Measurements from ENCODE around the gene KCNJ6. TPM values are rescaled to one million over a fixed set of nuclear protein-coding genes. Genes with fewer than 3 reads are reported as not detected.

Gene KCNJ6
- total RNA-seq, 2 donors from 2014 or later = not detected

- peaks cover 0 to 9% of the 10 kb centered on the region in 2 donors for H3K27me3 Mint-ChIP-seq
- no peaks in the 10 kb centered on the region for H3K9me3 Mint-ChIP-seq
- peaks cover 18 to 23% of the 10 kb centered on the region in 2 donors for H3K4me1 Mint-ChIP-seq (ENCODE audit: low read depth in 2 of 2)
- H3K4me3 Mint-ChIP-seq = no peak overlapping the region
- H3K36me3 Mint-ChIP-seq = no peaks in the 10 kb centered on the region
- ATAC-seq (no peak), DNase-seq (ENCODE audit: low spot score) (no peak)
- no peak overlapping the region for H3K27ac Mint-ChIP-seq
Observed at GRCh38 chr21:37561506-37561905, 354.8 kb downstream of the KCNJ6 start.

- H3K27ac Mint-ChIP-seq = no peak overlapping the region
Observed at GRCh38 chr21:37560385-37560784, 355.9 kb downstream of the KCNJ6 start.

GRCh38 chr21:37558676-37559211 is 357.5 kb downstream of the KCNJ6 start:
- no peaks in the 10 kb centered on the region for H3K9me3 Mint-ChIP-seq
- ATAC-seq (no peak), DNase-seq (ENCODE audit: low spot score) (no peak)
- no peaks in the 10 kb centered on the region for H3K36me3 Mint-ChIP-seq
- peaks cover 0 to 3% of the 10 kb centered on the region in 2 donors for H3K4me1 Mint-ChIP-seq (ENCODE audit: low read depth in 2 of 2)
- peaks cover 4 to 24% of the 10 kb centered on the region in 2 donors for H3K27me3 Mint-ChIP-seq
- H3K4me3 Mint-ChIP-seq = no peak overlapping the region
- H3K27ac Mint-ChIP-seq = no peak overlapping the region

More at GRCh38 chr21:37560385-37560784, 355.9 kb downstream of the KCNJ6 start:
- peaks cover 0 to 17% of the 10 kb centered on the region in 2 donors for H3K27me3 Mint-ChIP-seq
- no peak for DNase-seq (ENCODE audit: low spot score)
- ATAC-seq = no peak
- H3K9me3 Mint-ChIP-seq = no peaks in the 10 kb centered on the region
- H3K36me3 Mint-ChIP-seq = no peaks in the 10 kb centered on the region
- peaks cover 14 to 16% of the 10 kb centered on the region in 2 donors for H3K4me1 Mint-ChIP-seq (ENCODE audit: low read depth in 2 of 2)
- no peak overlapping the region for H3K4me3 Mint-ChIP-seq
